Measurements from ENCODE around the gene NOX4. TPM values are rescaled to one million over a fixed set of nuclear protein-coding genes. Genes with fewer than 3 reads are reported as not detected.
"Not testable (repeated sequence)": the region's sequence is repeated elsewhere in the genome, so short reads cannot be mapped to it uniquely, and the experiment has no call there.

Gene NOX4
- total RNA-seq, 2 experiments from 2014 or later, result not detected

- Mint-ChIP-seq H3K9me3 (ENCODE audit: low read depth) (peaks cover 2% of the 10 kb centered on the region), H3K4me3 (no peak overlapping the region), H3K4me1 (no peaks in the 10 kb centered on the region), H3K27me3 (no peaks in the 10 kb centered on the region), H3K27ac (no peak overlapping the region), H3K36me3 (no peaks in the 10 kb centered on the region)
- CTCF ChIA-PET, result no interaction called here
- no peak for DNase-seq
- no peak for ATAC-seq
These were observed 85.5 kb downstream of the NOX4 start for GRCh38 chr11:89405629-89406028.

DNA sequence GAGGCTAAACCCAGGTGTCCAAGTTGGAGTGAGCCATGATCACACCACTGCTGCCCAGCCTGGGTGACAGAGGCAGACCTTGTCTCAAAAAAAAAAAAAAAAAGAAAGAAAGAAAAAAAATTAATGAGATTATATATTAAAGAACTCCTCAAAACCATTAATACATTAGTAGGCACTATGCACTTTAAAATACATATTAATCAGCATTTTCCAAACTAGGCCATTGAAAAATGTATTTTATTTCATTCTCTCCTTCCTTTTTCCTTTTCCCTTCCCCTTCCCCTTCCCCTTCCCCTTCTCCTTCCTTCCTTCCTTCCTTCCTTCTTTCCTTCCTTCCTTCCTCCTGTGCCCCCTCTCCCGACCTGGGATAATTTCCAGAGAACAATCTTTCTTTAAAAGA, 99.5 kb downstream of the NOX4 start:
- H3K4me1 Mint-ChIP-seq; H3K4me3 Mint-ChIP-seq; ATAC-seq; DNase-seq; H3K27me3 Mint-ChIP-seq; CTCF ChIA-PET; H3K9me3 Mint-ChIP-seq (ENCODE audit: low read depth); H3K27ac Mint-ChIP-seq; H3K36me3 Mint-ChIP-seq: not testable (repeated sequence)

DNA sequence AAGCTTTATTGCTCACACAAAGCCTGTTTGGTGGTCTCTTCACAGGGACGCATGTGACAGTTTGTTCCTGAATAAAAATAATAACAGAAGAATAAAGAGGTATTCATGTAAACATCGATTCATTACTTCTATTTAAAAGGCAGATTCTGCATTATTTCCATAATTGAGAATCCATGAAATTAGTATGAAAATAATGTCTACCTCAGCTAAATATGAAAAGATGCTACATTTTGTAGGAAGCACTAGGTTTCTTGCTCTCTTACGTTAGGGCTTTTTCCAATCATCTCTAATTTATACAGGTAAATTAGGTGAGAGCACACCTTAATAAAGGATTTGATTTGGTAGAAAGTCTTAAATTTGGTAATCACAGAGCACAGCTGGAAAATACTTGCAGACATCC, 103.7 kb downstream of the NOX4 start:
- H3K4me3 Mint-ChIP-seq; H3K27me3 Mint-ChIP-seq; CTCF ChIA-PET; DNase-seq; H3K36me3 Mint-ChIP-seq; H3K4me1 Mint-ChIP-seq; H3K9me3 Mint-ChIP-seq (ENCODE audit: low read depth); H3K27ac Mint-ChIP-seq; ATAC-seq: not testable (repeated sequence)

GRCh38 chr11:89382986-89383385, 108.2 kb downstream of the NOX4 start:
- H3K27ac Mint-ChIP-seq; H3K4me3 Mint-ChIP-seq; H3K36me3 Mint-ChIP-seq; DNase-seq; CTCF ChIA-PET; H3K9me3 Mint-ChIP-seq (ENCODE audit: low read depth); H3K27me3 Mint-ChIP-seq; H3K4me1 Mint-ChIP-seq; ATAC-seq: not testable (repeated sequence)

DNA sequence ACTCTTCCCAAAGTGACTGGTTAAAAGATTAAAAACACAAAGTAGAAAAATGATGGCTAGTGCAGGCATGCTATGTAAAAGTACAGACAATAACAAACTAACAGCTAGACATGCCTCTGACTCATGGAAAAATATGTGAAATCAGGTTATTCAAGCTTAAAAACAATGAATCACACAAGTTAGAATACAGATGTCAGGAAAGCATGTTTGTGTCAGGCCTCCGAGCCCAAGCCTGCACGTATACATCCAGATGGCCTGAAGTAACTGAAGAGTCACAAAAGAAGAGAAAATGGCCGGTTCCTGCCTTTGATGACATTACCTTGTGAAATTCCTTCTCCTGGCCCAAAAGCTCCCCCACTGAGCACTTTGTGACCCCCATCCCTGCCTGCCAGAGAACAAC, 110.1 kb downstream of the NOX4 start:
- no peaks in the 10 kb centered on the region for H3K4me1 Mint-ChIP-seq
- H3K9me3 Mint-ChIP-seq (ENCODE audit: low read depth), result peaks cover 5% of the 10 kb centered on the region
- no peak for DNase-seq
- H3K27ac Mint-ChIP-seq, result no peak overlapping the region
- CTCF ChIA-PET, result no interaction called here
- H3K27me3 Mint-ChIP-seq, result no peaks in the 10 kb centered on the region
- ATAC-seq, result no peak
- no peaks in the 10 kb centered on the region for H3K36me3 Mint-ChIP-seq
- no peak overlapping the region for H3K4me3 Mint-ChIP-seq

DNA sequence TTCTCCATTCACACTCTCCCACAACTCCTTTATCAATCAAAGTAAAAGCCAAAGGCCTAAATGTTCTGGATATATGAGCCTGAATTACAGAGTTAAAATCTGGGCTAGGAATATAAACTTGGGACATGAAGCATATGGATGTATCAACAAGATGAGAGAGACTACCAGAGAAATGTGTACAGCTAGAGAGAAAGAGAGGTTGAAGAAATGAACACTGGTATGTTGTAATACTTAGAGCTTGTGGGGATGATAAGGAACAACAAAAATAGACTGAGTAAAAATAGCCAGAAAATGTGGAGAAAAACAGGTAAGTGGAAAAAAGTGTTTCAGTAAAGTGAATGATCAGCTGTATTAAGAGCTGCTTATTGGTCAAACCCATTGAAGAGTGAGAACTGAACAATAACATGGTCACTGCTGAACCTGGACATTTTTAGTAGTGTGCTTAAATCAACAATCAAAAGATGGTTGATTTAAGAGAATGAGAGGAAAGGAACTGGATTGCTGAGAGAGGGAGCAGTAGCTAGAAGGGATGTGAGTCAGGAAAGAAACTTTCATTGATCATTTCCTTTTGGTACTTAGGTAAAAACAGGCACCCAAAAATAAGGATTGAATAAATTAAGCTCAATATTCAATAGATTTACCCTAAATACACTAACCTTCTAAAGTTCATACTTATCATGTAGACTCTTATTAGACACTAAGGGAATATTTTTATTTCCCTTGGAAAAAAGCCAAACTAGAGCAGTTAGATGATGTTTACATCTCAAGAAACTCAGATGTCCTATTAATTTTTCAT, 111.0 kb downstream of the NOX4 start:
- CTCF ChIA-PET; H3K27me3 Mint-ChIP-seq; H3K36me3 Mint-ChIP-seq; DNase-seq; H3K27ac Mint-ChIP-seq; ATAC-seq; H3K4me3 Mint-ChIP-seq; H3K4me1 Mint-ChIP-seq; H3K9me3 Mint-ChIP-seq (ENCODE audit: low read depth): not testable (repeated sequence)

DNA sequence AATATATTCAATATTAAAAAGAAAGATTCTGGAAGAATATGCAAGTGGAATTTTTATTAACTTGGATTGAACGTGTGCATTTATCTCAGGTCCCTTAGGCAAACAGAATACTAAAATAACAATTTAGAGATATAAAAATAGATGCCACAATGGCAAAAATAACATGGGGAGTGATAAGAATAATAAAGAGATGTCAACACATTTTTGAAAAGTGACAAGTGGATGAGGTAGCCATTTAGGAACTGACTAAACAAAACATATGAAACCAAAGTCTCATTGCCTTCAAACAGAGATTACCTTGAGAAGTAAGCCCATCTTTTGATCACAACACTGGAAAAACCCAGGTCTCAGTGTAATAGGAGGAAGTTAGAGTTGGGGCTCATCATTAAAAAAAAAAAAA, 112.2 kb downstream of the NOX4 start:
- CTCF ChIA-PET; H3K4me1 Mint-ChIP-seq; H3K4me3 Mint-ChIP-seq; H3K27ac Mint-ChIP-seq; H3K27me3 Mint-ChIP-seq; ATAC-seq; H3K9me3 Mint-ChIP-seq (ENCODE audit: low read depth); DNase-seq; H3K36me3 Mint-ChIP-seq: not testable (repeated sequence)

DNA sequence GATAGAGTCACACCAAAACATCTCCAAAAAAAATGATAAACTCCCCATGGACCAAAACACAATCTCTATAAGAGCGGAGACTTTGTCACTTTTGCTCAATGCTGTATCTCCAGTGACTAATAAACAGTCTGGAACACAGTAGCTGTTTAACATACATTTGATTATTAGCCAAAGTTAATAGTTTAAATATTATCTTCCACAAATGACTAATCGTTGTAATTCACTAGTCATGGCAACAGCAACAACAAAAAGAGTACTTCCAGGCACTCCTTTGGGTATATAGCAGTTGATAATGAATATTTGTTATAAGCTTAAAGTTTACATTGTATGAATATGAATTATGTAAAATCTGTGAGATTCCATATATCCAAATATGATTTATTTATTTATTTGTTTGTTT, 121.8 kb downstream of the NOX4 start:
- H3K27me3 Mint-ChIP-seq; ATAC-seq; H3K27ac Mint-ChIP-seq; H3K4me1 Mint-ChIP-seq; H3K36me3 Mint-ChIP-seq; H3K9me3 Mint-ChIP-seq (ENCODE audit: low read depth); DNase-seq; CTCF ChIA-PET; H3K4me3 Mint-ChIP-seq: not testable (repeated sequence)

DNA sequence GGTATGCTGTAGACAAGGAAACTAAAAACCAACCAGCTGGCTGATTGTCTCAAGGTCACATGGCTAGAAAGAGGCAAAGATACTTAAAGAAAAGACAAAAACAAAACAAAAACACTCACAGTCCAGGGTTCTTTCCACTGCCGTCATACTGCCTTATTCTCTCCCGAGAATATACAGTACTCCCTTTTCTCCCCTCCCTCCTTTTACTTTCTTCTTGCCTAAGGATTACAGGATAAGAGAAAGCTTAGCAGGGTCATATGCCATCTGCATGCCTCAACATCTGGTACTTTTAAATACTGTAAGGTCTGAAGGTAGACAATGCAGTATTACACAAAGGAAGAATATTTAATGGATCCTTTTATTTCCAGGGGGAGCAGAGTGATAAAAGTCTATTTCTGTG, 126.3 kb downstream of the NOX4 start:
- H3K4me3 Mint-ChIP-seq; H3K36me3 Mint-ChIP-seq; H3K27ac Mint-ChIP-seq; H3K27me3 Mint-ChIP-seq; H3K4me1 Mint-ChIP-seq; H3K9me3 Mint-ChIP-seq (ENCODE audit: low read depth); CTCF ChIA-PET; DNase-seq; ATAC-seq: not testable (repeated sequence)

DNA sequence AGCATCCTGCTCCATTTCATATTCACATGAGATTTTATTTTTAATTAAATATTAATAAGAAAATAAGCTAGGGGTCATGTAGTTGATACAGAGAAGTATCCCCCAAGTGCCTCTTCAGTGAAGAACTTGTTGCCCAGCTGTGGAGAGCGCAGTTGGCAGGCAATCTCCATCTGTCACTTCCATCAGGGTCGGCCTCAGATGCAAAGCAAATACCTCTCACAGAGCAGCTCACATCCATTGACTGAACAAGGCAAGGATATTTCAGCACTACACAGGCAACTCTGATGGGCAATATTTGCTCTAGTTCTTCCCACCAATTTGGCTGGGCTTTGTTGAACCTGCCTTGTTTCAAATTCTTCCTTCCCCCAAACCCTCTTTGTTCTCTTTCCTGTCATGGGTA, 129.4 kb downstream of the NOX4 start:
- Mint-ChIP-seq H3K9me3 (ENCODE audit: low read depth) (no peaks in the 10 kb centered on the region), H3K27ac (no peak overlapping the region), H3K27me3 (no peaks in the 10 kb centered on the region), H3K36me3 (no peaks in the 10 kb centered on the region), H3K4me1 (no peaks in the 10 kb centered on the region), H3K4me3 (no peak overlapping the region)
- DNase-seq, result no peak
- no peak for ATAC-seq
- CTCF ChIA-PET, result no interaction called here

DNA sequence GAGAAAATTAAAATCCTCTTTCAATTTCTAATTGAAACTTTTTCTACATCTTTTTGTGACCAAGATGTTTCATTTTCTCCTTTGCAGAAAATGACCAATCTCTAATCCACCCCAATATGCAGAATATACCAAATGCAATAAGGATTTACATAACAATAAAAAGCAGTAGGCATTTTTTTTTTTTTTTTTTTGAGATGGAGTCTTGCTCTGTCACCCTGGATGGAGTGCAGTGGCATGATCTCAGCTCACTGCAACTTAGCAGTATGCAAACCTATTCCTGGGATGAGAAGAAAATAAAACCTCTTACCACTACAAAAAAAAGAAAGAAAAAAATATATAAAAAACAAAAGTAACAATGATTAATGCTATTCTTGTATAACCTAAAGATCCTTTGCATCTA, 132.0 kb downstream of the NOX4 start:
- DNase-seq; H3K4me3 Mint-ChIP-seq; CTCF ChIA-PET; H3K27ac Mint-ChIP-seq; H3K9me3 Mint-ChIP-seq (ENCODE audit: low read depth); ATAC-seq; H3K36me3 Mint-ChIP-seq; H3K4me1 Mint-ChIP-seq; H3K27me3 Mint-ChIP-seq: not testable (repeated sequence)

DNA sequence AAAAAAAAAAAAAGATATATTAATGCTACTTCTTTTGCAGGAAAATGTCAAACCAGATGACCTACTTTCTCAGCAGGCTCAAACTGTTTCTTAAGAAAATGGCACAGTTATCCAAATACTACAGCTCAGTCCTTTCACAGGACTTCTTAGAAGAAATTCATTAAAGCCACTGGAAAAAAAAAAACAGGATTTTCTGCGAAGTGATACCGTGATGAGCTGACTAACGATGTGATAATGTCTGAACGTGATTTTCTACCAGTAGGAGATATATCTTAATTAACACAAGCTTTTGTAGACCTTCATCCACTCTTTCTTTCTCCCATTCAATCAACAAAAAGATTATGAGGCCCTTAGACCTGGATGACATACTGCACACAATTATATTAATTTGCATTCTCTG, 132.4 kb downstream of the NOX4 start:
- CTCF ChIA-PET, result no interaction called here
- DNase-seq (no peak), ATAC-seq (no peak)
- H3K27ac Mint-ChIP-seq, result no peak overlapping the region
- no peaks in the 10 kb centered on the region for H3K27me3 Mint-ChIP-seq
- H3K4me1 Mint-ChIP-seq, result no peaks in the 10 kb centered on the region
- H3K36me3 Mint-ChIP-seq, result no peaks in the 10 kb centered on the region
- no peak overlapping the region for H3K4me3 Mint-ChIP-seq
- no peaks in the 10 kb centered on the region for H3K9me3 Mint-ChIP-seq (ENCODE audit: low read depth)

- Mint-ChIP-seq H3K9me3 (ENCODE audit: low read depth) (no peaks in the 10 kb centered on the region), H3K27ac (no peak overlapping the region)
- no peak for DNase-seq
These were observed 135.5 kb downstream of the NOX4 start for GRCh38 chr11:89355646-89356045.

DNA sequence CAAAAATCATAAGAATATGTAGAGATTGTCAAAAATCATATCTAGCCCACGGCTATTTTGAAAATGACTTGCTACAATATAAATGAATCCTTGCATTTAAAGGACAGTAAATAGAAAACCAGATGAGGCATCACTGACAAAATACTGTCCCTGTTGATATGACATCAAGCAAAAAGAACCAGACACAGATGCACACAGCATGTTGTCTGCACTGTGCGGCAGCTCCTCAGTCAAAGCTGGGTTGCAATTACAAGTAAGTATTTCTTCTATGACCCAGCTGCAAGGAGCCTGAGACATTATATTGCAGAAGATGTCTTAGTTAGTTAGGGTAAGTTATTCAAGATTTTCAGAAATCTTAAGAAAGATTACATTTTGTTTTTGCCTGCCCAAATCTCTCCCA, 136.7 kb downstream of the NOX4 start:
- CTCF ChIA-PET; H3K27me3 Mint-ChIP-seq; H3K36me3 Mint-ChIP-seq; DNase-seq; H3K9me3 Mint-ChIP-seq (ENCODE audit: low read depth); ATAC-seq; H3K4me3 Mint-ChIP-seq; H3K4me1 Mint-ChIP-seq; H3K27ac Mint-ChIP-seq: not testable (repeated sequence)

More at GRCh38 chr11:89355646-89356045, 135.5 kb downstream of the NOX4 start:
- Mint-ChIP-seq H3K4me1 (no peaks in the 10 kb centered on the region), H3K4me3 (no peak overlapping the region), H3K27me3 (no peaks in the 10 kb centered on the region), H3K36me3 (no peaks in the 10 kb centered on the region)
- ATAC-seq, result no peak
- CTCF ChIA-PET, result no interaction called here

DNA sequence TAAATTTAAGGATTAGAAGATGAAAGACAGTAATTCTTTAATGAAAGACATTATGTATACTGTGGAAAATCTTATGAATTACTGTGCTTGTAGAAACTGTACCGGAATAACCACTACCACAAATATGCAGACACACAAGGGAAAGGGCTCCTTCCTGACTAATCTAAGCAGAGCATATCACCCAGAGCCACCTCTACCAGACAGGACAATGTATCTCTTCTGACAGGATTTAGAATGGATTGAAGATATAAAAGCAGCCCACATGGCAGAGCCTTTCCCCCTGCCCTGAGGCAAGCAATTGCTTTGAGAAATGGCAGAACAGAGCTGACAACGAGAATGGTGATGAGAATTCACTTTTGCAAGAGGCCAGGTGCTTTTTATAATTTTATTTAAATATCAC, 144.1 kb downstream of the NOX4 start:
- CTCF ChIA-PET, result no interaction called here
- Mint-ChIP-seq H3K27ac (no peak overlapping the region), H3K27me3 (no peaks in the 10 kb centered on the region), H3K9me3 (ENCODE audit: low read depth) (peaks cover 2% of the 10 kb centered on the region), H3K4me1 (no peaks in the 10 kb centered on the region), H3K4me3 (no peak overlapping the region), H3K36me3 (no peaks in the 10 kb centered on the region)
- no peak for ATAC-seq
- DNase-seq, result no peak

Measured in activated CD8-positive, alpha-beta memory T cell treated with anti-CD3 and anti-CD28 coated beads, Interleukin-2, amount 10 ng/mL, durations not matched to agents 7 days and 5 days (primary cell).